ENCODE measurements around the gene KCNN3.

KCNN3 gene

GRCh38 chr1:154841384-154841783 is 28.7 kb downstream of the KCNN3 start:
- TF ChIP-seq, protein P1, sequence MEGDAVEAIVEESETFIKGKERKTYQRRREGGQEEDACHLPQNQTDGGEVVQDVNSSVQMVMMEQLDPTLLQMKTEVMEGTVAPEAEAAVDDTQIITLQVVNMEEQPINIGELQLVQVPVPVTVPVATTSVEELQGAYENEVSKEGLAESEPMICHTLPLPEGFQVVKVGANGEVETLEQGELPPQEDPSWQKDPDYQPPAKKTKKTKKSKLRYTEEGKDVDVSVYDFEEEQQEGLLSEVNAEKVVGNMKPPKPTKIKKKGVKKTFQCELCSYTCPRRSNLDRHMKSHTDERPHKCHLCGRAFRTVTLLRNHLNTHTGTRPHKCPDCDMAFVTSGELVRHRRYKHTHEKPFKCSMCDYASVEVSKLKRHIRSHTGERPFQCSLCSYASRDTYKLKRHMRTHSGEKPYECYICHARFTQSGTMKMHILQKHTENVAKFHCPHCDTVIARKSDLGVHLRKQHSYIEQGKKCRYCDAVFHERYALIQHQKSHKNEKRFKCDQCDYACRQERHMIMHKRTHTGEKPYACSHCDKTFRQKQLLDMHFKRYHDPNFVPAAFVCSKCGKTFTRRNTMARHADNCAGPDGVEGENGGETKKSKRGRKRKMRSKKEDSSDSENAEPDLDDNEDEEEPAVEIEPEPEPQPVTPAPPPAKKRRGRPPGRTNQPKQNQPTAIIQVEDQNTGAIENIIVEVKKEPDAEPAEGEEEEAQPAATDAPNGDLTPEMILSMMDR (conservative IDR thresholded peaks at IDR 0.05; ENCODE audit: low read depth, low read length): no peak
- DNase-seq (ENCODE audit: low read depth): no peak

DNA sequence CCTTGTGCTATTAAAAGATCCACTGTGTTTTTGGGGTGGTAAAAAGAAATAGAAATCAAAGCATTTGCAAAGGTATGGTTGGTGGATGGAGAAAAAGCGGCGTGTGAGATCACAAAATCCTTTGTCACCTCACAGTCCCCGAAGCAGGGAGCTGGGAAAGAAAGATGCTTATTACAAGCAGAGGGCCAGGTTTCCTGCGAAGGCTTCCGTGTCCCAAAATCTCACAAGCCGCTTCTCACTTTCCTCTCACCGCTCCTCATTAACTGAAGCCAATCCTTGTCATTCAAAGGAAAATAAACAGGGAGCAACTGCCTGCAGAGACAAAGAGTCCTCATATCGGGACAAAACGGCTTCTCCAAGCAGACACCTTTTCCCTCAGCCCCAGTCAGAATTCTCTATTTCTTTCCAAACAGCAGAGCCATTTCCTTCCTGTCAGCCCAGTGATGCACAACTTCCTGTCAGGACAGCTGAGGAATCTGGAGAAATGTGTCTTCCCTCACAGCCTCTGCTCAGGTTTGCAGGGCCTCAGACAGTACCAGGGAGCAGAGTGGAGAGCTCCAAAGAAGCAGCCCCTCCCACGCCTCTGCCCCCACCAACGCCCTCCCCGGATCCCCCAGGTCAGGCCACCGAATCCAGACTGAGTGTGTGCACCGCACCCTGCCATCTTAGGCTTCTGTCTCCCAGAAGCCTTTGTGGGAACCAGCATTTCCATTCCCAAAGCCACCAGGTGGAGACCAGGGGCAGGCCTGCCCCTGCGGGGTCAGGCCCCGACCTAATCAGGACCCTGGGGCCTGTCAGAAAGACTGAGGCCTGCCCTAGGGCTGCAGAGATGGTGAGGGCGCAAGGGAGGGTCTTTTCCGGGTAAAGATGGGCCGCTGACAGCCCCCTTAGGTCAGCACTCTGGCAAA is 29.6 kb downstream of the KCNN3 start:
- no peak overlapping the region for H3K4me3 ChIP-seq (ENCODE audit: low read depth, low read length)
- TF ChIP-seq, protein P1 (conservative IDR thresholded peaks at IDR 0.05; ENCODE audit: low read depth, low read length): no peak
- peak; percentile 34 for DNase-seq (ENCODE audit: low read depth)

More at GRCh38 chr1:154841384-154841783, 28.7 kb downstream of the KCNN3 start:
- no peak overlapping the region for H3K4me3 ChIP-seq (ENCODE audit: low read depth, low read length)

DNA sequence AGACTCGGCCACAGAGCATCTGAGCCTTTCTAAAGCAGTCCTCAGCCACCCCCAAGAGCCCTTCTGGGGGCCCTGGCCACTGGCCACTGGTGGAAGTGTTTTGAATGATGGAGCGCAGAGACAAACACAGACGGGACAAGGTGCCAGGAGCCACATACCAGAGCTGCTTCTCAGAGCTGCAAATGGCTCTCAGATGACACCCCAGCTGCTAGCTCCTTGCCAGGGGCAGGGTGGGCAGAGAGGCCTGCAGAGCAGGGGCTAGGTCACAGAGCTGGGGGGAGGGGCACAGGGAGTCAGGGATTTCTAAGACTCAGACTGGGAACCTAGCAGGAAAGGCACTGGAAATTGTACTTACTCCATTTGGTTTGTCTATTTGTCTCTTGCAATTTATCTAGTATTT is 30.4 kb downstream of the KCNN3 start:
- no peak for DNase-seq (ENCODE audit: low read depth)
- no peak overlapping the region for H3K4me3 ChIP-seq (ENCODE audit: low read depth, low read length)
- TF ChIP-seq, protein P1 (conservative IDR thresholded peaks at IDR 0.05; ENCODE audit: low read depth, low read length): no peak

DNA sequence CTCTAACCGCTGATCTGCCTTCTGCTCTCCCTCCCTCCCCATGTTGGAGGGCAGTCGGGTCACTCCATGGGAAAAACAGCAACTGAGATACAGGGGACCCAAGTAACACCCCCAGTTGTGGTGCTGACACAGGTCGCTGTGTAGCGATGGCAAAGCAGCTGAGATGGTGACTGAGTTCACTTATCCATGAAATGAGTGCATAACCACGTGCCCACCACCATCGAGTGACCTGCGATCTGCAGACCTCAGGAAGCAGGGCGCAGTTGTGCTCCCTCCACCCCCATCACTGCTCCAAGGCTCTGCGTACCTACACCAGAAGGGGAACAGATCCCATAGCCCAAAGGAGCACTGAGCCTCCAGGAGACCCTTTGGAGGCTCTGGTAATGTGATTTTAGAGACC is 31.1 kb downstream of the KCNN3 start:
- no peak overlapping the region for H3K4me3 ChIP-seq (ENCODE audit: low read depth, low read length)
- TF ChIP-seq, protein P1 (conservative IDR thresholded peaks at IDR 0.05; ENCODE audit: low read depth, low read length): no peak
- no peak for DNase-seq (ENCODE audit: low read depth)

DNA sequence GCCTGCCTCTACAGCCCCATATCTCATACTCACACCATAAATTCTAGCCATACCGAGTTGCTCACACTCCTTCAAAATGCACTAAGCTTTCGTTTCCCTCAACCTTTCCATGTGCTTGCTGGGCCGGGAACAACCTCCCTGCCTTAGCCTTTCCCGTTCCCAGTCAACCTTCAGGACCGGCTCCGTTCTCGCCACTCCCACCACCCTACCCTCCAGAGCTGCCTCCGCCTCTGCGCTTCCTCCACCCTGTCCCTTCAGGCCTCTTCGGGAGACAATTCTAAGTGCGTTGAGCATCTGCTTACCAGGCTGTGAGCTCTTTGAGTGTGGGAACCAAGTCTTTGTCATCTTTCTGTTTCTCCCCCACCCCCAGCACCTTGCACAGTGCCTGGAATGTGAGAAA is 31.6 kb downstream of the KCNN3 start:
- H3K4me3 ChIP-seq (ENCODE audit: low read depth, low read length): no peak overlapping the region
- TF ChIP-seq, protein P1 (conservative IDR thresholded peaks at IDR 0.05; ENCODE audit: low read depth, low read length): no peak
- no peak for DNase-seq (ENCODE audit: low read depth)

GRCh38 chr1:154837672-154838171 is 32.4 kb downstream of the KCNN3 start:
- H3K4me3 ChIP-seq (ENCODE audit: low read depth, low read length): no peak overlapping the region
- DNase-seq (ENCODE audit: low read depth): no peak
- TF ChIP-seq, protein P1 (conservative IDR thresholded peaks at IDR 0.05; ENCODE audit: low read depth, low read length): no peak

Measured in choroid plexus epithelial cell (primary cell).